Measurements from ENCODE around the gene HOXB13.

HOXB13 gene

GRCh38 chr17:48725288-48726064 lies 3.1 kb downstream of the HOXB13 start:
- Histone ChIP-seq H3K4me3 (ENCODE audit: low read depth in 1 of 2, low read length in 1 of 2) (no peak overlapping the region), H3K27me3 (peaks cover 100% of the 10 kb centered on the region), H3K27ac (no peak overlapping the region), H3K9me3 (no peaks in the 10 kb centered on the region), H3K36me3 (no peaks in the 10 kb centered on the region), H3K4me1 (ENCODE audit: control insufficient read depth in 1 of 2, insufficient read depth in 1 of 2, low read depth in 1 of 2, low read length in 1 of 2) (peaks cover 0 to 11% of the 10 kb centered on the region in 2 experiments)
- TF ChIP-seq CTCF (IDR thresholded peaks at IDR 0.05) = no peak

GRCh38 chr17:48725004-48725287 lies 3.6 kb downstream of the HOXB13 start:
- H3K36me3 ChIP-seq = no peaks in the 10 kb centered on the region
- no peak overlapping the region for H3K4me3 ChIP-seq (ENCODE audit: low read depth in 1 of 2, low read length in 1 of 2)
- H3K4me1 ChIP-seq (ENCODE audit: control insufficient read depth in 1 of 2, insufficient read depth in 1 of 2, low read depth in 1 of 2, low read length in 1 of 2) = peaks cover 0 to 11% of the 10 kb centered on the region in 2 experiments
- no peak overlapping the region for H3K27ac ChIP-seq
- TF ChIP-seq CTCF (IDR thresholded peaks at IDR 0.05) = no peak
- H3K27me3 ChIP-seq = peaks cover 100% of the 10 kb centered on the region
- no peaks in the 10 kb centered on the region for H3K9me3 ChIP-seq

- H3K27ac ChIP-seq = no peak overlapping the region
- no peaks in the 10 kb centered on the region for H3K36me3 ChIP-seq
- TF ChIP-seq CTCF (IDR thresholded peaks at IDR 0.05) = no peak
- no peaks in the 10 kb centered on the region for H3K9me3 ChIP-seq
- H3K4me3 ChIP-seq (ENCODE audit: low read depth in 1 of 2, low read length in 1 of 2) = no peak overlapping the region
- H3K4me1 ChIP-seq (ENCODE audit: control insufficient read depth in 1 of 2, insufficient read depth in 1 of 2, low read depth in 1 of 2, low read length in 1 of 2) = peaks cover 0 to 11% of the 10 kb centered on the region in 2 experiments
- peaks cover 100% of the 10 kb centered on the region for H3K27me3 ChIP-seq
Observed at GRCh38 chr17:48724251-48725003, 4.1 kb downstream of the HOXB13 start.

GRCh38 chr17:48723423-48724250 lies 4.9 kb downstream of the HOXB13 start:
- no peak overlapping the region for H3K4me3 ChIP-seq (ENCODE audit: low read depth in 1 of 2, low read length in 1 of 2)
- H3K9me3 ChIP-seq = no peaks in the 10 kb centered on the region
- no peak overlapping the region for H3K27ac ChIP-seq
- H3K4me1 ChIP-seq (ENCODE audit: control insufficient read depth in 1 of 2, insufficient read depth in 1 of 2, low read depth in 1 of 2, low read length in 1 of 2) = peaks cover 0 to 11% of the 10 kb centered on the region in 2 experiments
- peaks cover 100% of the 10 kb centered on the region for H3K27me3 ChIP-seq
- TF ChIP-seq CTCF (IDR thresholded peaks at IDR 0.05) = no peak
- H3K36me3 ChIP-seq = no peaks in the 10 kb centered on the region

DNA sequence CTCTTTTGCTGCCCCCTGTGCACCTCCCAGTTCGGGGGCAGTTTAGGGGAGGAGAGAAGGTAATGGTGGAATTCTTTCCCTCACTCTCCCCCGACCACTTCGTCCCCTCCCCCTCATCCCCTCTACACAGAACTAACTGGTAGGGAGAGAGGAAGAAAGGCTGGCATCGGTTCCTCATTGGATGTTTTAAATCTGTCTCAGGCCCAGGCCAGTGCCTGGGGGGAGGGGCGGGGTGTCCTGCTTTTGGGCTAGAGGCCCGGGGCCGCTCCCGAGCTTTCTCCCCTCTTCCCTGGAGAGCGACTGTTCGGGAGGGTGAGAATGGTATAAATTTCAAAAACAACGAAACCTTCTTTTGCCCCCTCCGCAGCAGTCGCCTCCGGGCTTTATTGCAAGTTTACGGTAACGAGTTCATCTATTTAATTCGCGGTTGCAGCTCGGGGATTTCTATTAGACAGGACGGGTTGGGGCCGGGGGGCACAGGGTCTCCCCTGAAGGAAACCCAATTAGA lies 5.6 kb downstream of the HOXB13 start, which contains the start of gene PRAC2:
PRAC2 (plus strand) TSS at position 271 of the 508 bp plus-strand sequence. CDS start 1,226 bp downstream, outside the sequence.
- H3K4me1 ChIP-seq (ENCODE audit: control insufficient read depth in 1 of 2, insufficient read depth in 1 of 2, low read depth in 1 of 2, low read length in 1 of 2) = peaks cover 0 to 11% of the 10 kb centered on the region in 2 experiments
- no peak within 1 kb of the TSS for H3K4me3 ChIP-seq (ENCODE audit: low read depth in 1 of 2, low read length in 1 of 2)
- H3K9me3 ChIP-seq = no peaks in the 10 kb centered on the region
- H3K27ac ChIP-seq = no peak within 1 kb of the TSS
- no peak for TF ChIP-seq CTCF (IDR thresholded peaks at IDR 0.05)
- no peaks in the 10 kb centered on the region for H3K36me3 ChIP-seq
- H3K27me3 ChIP-seq = peaks cover 100% of the 10 kb centered on the region

Measured in neutrophil (primary cell).